HG03378 (cell line): Measurements from ENCODE around the gene FAM237B.

Source experiments
- ATAC-seq: cut with Tn5 transposase; IDR thresholded peaks from one replicate; pipeline ENCODE4 v1.9.1; 2021; ENCODE audit warnings: mild to moderate bottlenecking, moderate library complexity; ENCODE audit not compliant: unreplicated experiment

FAM237B gene

DNA sequence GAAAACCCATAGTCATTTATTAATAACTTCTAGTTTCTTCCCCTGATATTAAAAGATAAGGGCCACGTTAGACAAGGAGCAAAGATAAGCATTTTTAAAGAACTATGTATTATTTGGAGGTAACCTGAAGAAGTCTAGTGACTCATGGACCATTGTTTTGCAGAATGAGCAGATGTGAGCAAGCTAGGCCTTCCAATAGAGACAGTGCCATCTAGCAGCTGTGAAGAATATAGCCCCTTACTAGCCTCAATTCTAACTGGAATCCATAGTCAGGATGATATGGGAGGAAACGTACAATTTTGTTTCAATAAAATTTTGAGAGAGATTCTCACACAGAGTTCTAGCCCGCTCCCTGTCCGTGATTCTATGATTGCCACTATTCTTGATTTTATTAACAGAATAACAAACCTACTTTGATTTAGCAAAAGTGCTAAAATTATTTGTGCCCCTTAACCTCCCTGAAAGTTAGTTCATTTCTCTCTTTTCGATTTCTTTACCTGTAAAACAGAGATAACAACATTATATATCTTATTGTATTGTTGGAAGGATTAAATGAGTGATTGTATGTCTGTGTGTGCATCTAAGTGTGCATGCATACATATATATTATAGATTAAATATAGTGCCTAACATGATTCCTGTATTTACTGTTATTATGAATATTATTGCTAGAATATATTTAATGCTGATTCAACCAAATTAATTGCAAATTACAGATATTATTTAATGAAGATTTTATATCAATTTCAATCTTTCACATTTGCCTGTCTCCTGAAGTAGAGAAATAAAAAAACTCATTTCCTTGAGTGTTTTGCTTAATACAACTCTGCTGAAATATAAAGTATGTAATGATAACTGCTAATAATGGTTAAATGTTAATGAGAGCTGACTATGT is 22.7 kb downstream of the FAM237B start:
- peak; percentile 90 for ATAC-seq

DNA sequence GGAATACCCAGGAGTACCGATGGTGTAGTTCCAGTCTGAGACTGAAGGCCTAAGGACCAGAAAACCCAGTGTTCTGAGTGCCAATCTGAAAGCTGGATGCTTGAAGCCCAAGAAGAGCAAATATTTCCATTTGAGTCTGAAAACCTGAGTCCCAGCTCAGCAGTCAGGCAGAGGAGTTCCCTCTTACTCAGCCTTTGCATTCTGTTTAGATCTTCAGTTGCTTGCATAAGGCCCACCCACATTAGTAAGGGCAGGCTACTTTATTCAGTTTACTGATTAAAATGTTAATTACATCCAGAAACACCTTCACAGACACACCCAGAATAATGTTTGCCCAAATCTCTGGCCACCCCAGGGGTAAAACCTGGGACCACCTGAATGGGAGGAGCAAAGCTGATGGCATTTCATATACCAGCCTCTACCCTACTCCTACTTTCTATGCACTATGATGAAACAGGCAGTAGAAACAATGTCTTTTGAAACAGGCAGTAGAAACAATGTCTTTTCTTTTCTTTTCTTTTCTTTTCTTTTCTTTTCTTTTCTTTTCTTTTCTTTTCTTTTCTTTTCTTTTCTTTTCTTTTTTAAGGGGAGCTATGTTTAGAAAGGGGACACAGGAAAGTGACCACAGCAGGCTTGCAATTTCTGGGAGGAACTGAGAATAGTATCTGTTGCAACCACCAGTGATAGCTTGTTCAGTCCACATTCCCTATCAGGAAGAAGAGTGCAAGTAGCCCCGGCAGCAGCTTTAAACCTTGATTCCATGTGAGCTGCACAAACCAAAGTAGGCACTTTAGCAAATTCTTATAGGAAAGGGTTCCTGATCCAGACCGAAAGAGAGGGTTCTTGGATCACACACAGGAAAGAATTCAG is 30.6 kb downstream of the FAM237B start:
- no peak for ATAC-seq

- no peak for ATAC-seq
Measured at GRCh38 chr7:90288154-90288553, 33.0 kb downstream of the FAM237B start.

- ATAC-seq: no peak
Measured at GRCh38 chr7:90276033-90276728, 44.9 kb downstream of the FAM237B start.

GRCh38 chr7:90274161-90274560 is 46.9 kb downstream of the FAM237B start:
- no peak for ATAC-seq

DNA sequence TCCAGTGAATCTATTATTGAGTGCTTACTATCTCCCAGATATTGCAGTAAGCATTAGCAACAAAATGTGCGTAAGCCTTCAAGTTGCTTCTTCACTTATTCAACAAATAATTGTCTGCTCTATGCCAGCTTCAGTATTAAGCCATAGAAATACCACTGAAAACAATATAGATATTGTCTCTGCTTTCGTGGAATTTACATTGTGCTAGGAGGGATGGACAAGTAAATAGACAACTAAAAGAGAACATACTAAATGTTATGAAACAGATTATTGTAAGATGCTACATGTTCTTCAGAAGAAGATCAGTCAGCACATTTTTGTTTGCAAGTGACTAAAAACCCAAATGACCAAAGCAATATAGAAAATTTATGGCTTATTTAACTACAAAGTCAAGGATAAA is 48.9 kb downstream of the FAM237B start:
- no peak for ATAC-seq

GRCh38 chr7:90271753-90272152 is 49.4 kb downstream of the FAM237B start:
- ATAC-seq: no peak

GRCh38 chr7:90270431-90271178 is 50.5 kb downstream of the FAM237B start:
- ATAC-seq: no peak

- no peak for ATAC-seq
Measured at GRCh38 chr7:90269163-90269562, 51.9 kb downstream of the FAM237B start.

DNA sequence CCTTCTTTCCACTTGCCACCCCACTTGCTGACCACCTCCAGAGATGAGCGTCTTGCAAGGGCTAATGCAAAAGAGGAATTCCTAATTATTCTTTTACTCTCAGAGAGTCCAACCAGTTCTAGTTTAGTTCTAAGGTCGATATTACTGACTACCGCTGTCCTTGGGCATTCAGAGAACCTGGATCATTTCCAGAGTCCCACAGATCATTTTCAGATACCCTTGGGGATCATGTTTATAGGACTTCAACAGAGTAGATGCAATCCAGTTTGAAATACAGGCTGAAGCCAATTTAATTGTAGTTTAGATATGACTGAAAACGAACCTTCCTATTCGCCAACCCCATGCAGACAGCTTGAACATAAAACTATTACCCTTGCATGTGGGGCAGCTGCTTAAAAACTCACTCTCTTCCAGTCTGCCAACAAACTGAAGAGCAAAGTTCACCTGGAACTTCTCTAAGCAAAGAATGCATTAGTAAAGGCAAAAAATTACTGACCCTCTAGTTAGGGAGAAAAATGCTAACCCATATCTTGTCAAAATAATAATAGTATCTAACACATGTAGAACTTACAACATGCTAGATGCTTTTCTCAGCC is 53.7 kb downstream of the FAM237B start:
- ATAC-seq: no peak

DNA sequence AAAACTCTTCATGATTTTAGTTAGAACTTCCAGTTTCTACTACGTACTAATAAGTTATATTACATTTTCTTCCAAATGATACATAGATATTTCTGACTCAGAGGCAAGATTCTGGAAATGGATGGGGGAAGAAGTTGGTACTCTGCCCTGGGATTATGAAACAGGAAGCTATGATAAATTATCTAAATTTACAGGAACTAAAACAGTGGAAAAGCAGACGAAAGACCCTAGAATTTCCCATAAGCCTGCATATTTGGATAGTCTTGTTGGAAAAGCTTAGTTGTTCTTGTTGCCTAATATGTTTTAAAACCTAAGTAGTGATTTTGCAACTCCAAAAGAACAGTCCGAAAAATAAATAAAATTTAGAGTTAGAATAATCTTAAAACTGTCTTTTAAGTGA is 54.3 kb downstream of the FAM237B start:
- ATAC-seq: no peak
